Measurements from ENCODE around the gene POC1A. TPM values are rescaled to one million over a fixed set of nuclear protein-coding genes. Genes with fewer than 3 reads are reported as not detected.

The POC1A gene
- total and polyA plus RNA-seq, 9 of the 15 experiments (the other 6 are each of a cell fraction or from before 2014, with no cell fraction given), result 7.2 to 17.5 (median 12.1) TPM

DNA sequence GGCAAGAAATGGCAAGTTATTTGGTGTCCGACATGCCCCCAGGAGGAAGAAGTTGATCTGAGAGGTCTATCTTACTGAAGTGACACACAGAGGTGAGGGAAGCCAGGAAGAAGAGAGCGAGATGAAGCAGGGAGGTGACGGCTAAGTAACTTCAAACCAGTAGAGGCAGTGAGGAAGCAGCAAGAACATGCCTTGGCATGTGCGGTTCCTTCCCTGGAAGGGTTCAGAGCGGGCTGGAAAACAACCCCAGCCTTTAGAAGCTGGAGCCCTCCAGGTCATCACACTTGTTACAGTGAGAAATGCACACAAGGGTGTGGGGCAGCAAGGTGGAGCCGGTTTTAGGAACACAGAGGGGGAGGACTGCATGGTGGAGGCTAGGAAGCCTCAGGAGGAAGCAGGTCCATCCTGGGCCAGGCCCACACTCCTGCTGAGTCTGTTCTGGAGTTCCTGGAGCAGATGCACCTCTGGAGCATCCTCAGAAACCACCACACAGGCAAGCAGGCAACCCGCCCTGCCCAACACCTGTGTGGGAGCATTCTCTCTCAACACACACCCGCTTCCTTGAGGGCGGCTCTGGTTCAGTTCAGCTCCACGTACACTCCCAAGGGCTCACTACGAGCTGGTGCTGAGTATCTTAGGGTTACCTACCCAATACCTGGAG lies 47.1 kb downstream of the POC1A start (continued):
- TF ChIP-seq, protein P1, sequence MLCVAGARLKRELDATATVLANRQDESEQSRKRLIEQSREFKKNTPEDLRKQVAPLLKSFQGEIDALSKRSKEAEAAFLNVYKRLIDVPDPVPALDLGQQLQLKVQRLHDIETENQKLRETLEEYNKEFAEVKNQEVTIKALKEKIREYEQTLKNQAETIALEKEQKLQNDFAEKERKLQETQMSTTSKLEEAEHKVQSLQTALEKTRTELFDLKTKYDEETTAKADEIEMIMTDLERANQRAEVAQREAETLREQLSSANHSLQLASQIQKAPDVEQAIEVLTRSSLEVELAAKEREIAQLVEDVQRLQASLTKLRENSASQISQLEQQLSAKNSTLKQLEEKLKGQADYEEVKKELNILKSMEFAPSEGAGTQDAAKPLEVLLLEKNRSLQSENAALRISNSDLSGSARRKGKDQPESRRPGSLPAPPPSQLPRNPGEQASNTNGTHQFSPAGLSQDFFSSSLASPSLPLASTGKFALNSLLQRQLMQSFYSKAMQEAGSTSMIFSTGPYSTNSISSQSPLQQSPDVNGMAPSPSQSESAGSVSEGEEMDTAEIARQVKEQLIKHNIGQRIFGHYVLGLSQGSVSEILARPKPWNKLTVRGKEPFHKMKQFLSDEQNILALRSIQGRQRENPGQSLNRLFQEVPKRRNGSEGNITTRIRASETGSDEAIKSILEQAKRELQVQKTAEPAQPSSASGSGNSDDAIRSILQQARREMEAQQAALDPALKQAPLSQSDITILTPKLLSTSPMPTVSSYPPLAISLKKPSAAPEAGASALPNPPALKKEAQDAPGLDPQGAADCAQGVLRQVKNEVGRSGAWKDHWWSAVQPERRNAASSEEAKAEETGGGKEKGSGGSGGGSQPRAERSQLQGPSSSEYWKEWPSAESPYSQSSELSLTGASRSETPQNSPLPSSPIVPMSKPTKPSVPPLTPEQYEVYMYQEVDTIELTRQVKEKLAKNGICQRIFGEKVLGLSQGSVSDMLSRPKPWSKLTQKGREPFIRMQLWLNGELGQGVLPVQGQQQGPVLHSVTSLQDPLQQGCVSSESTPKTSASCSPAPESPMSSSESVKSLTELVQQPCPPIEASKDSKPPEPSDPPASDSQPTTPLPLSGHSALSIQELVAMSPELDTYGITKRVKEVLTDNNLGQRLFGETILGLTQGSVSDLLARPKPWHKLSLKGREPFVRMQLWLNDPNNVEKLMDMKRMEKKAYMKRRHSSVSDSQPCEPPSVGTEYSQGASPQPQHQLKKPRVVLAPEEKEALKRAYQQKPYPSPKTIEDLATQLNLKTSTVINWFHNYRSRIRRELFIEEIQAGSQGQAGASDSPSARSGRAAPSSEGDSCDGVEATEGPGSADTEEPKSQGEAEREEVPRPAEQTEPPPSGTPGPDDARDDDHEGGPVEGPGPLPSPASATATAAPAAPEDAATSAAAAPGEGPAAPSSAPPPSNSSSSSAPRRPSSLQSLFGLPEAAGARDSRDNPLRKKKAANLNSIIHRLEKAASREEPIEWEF (CRISPR knock-in tag; IDR thresholded peaks at IDR 0.05), result no peak
- no peak for TF ChIP-seq SLC30A9 (CRISPR knock-in tag; IDR thresholded peaks at IDR 0.05)

All from K562 (cell line).